ENCODE measurements around the gene TPD52L1. TPM values are rescaled to one million over a fixed set of nuclear protein-coding genes. Genes with fewer than 3 reads are reported as not detected.
A peak's percentile ranks its signal among the peaks of the same experiment; 100 is the strongest.

The TPD52L1 gene
- total RNA-seq, 1 experiment from 2014 or later: 50.6 TPM

DNA sequence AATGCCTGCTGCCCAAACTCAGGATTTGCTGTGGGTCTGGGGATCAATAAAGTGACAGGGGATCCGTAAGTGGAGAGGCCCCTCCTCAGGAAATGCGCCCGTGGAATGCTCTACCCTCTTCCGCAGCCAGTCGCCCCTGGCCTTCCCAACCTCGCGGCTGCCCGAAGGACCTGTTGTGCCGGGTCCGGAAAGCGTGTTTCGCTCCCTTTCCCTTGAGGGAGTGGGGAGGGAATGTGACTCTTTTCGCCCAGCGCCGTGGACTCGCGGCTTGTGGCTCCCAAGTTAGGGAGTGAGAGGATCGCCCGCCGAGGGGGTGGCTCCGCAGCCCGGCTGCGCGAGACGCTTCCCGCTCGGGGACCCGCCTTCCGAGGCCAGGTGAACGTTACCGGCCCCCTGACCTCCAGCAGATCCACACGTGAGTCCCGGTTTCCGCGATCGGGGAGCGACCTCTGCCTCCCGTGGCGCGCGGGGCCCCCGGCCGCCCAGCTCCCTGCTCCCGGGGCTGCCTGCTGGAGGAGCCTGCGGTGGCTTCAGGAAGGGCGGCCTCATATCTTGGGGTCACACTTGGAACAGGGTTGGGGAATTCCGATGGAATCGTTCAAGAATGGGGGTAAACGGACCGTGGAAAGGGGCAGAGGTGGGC, 666 bp downstream of the TPD52L1 start:
- no TSS peak for BruUV-seq (replicated peaks)
- TF ChIP-seq, protein P1, sequence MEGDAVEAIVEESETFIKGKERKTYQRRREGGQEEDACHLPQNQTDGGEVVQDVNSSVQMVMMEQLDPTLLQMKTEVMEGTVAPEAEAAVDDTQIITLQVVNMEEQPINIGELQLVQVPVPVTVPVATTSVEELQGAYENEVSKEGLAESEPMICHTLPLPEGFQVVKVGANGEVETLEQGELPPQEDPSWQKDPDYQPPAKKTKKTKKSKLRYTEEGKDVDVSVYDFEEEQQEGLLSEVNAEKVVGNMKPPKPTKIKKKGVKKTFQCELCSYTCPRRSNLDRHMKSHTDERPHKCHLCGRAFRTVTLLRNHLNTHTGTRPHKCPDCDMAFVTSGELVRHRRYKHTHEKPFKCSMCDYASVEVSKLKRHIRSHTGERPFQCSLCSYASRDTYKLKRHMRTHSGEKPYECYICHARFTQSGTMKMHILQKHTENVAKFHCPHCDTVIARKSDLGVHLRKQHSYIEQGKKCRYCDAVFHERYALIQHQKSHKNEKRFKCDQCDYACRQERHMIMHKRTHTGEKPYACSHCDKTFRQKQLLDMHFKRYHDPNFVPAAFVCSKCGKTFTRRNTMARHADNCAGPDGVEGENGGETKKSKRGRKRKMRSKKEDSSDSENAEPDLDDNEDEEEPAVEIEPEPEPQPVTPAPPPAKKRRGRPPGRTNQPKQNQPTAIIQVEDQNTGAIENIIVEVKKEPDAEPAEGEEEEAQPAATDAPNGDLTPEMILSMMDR (IDR thresholded peaks at IDR 0.05; ENCODE audit: unreplicated experiment): peak; percentile 21
- Mint-ChIP-seq H3K4me1 (ENCODE audit: low read depth, unreplicated experiment) (no peaks in the 10 kb centered on the region), H3K36me3 (ENCODE audit: insufficient read depth, unreplicated experiment) (peaks cover 18% of the 10 kb centered on the region), H3K27ac (ENCODE audit: unreplicated experiment) (peak overlapping the region; percentile 36), H3K4me3 (ENCODE audit: low read depth, unreplicated experiment) (peak overlapping the region; percentile 77), H3K9me3 (ENCODE audit: low read depth, unreplicated experiment) (no peaks in the 10 kb centered on the region), H3K27me3 (ENCODE audit: unreplicated experiment) (no peaks in the 10 kb centered on the region)
- peak; percentile 4 for DNase-seq
- CTCF ChIA-PET: interaction anchor here (1.1 to 1.9 kb wide), 4 partner anchors 28 to 147 kb away, joined by 3 to 7 read pairs (median 4); partner anchors contain the start of gene HDDC2
- intact Hi-C loops (cut with micrococcal nuclease; ENCODE audit: unreplicated experiment): loop anchor here (5.0 kb wide), 1 partner anchor 158 kb away; no protein-coding TSS in a partner anchor

DNA sequence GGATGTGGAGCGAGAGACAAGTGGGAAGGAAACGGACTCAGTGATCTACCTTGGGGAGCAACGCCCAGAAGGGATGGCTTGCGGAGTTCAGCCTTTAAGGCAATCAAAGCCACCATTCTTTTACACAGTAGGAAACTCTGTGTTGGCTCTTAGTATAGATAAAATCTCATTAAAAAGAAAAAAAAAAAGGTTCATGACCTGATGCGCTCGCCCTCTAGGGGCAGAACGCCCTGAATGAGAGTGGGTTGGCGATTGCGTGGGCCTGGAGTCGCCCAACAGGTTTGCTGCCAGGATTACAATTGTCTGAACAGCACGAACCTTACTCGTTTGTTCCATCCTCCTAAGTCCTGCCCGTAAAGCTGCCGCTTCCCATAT, 1.2 kb downstream of the TPD52L1 start:
- Mint-ChIP-seq H3K27me3 (ENCODE audit: unreplicated experiment) (no peaks in the 10 kb centered on the region), H3K9me3 (ENCODE audit: low read depth, unreplicated experiment) (no peaks in the 10 kb centered on the region), H3K36me3 (ENCODE audit: insufficient read depth, unreplicated experiment) (peaks cover 18% of the 10 kb centered on the region), H3K4me3 (ENCODE audit: low read depth, unreplicated experiment) (peak overlapping the region; percentile 77), H3K27ac (ENCODE audit: unreplicated experiment) (peak overlapping the region; percentile 36), H3K4me1 (ENCODE audit: low read depth, unreplicated experiment) (no peaks in the 10 kb centered on the region)
- BruUV-seq (replicated peaks): TSS peak; percentile 34
- peak; percentile 56 for DNase-seq
- intact Hi-C loops (cut with micrococcal nuclease; ENCODE audit: unreplicated experiment): loop anchor here (5.0 kb wide), 2 partner anchors 38 to 158 kb away; no protein-coding TSS in a partner anchor
- TF ChIP-seq, protein P1 (IDR thresholded peaks at IDR 0.05; ENCODE audit: unreplicated experiment): peak; percentile 27
- CTCF ChIA-PET: interaction anchor here (0.7 to 1.9 kb wide), 4 partner anchors 28 to 251 kb away, joined by 3 to 7 read pairs (median 5); partner anchors contain the start of gene HDDC2

DNA sequence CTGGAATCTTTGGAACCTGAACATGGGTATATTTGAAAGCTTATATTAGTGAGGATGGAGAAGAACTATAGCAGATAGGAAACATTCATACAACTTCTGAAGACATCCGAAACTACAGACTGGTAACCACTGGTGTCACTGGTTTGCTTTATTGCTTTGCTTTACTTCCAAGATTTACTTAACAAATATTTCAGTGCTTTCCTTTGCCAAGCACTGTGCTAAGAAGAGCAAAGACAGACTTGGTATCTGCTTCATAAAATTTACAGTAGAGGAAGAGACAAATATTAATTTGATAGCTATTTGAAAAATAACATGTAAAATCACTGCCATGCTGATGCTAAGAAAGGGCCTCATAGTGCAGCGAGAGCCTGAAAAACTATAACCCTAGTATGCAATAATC, 1.8 kb downstream of the TPD52L1 start:
- BruUV-seq (replicated peaks): no TSS peak
- no peaks in the 10 kb centered on the region for H3K9me3 Mint-ChIP-seq (ENCODE audit: low read depth, unreplicated experiment)
- peaks cover 18% of the 10 kb centered on the region for H3K36me3 Mint-ChIP-seq (ENCODE audit: insufficient read depth, unreplicated experiment)
- no peak for DNase-seq
- peak overlapping the region; percentile 36 for H3K27ac Mint-ChIP-seq (ENCODE audit: unreplicated experiment)
- H3K4me1 Mint-ChIP-seq (ENCODE audit: low read depth, unreplicated experiment): no peaks in the 10 kb centered on the region
- intact Hi-C loops (cut with micrococcal nuclease; ENCODE audit: unreplicated experiment): loop anchor here (5.0 kb wide), 1 partner anchor 37 kb away; no protein-coding TSS in a partner anchor
- H3K4me3 Mint-ChIP-seq (ENCODE audit: low read depth, unreplicated experiment): peak overlapping the region; percentile 77
- TF ChIP-seq, protein P1 (IDR thresholded peaks at IDR 0.05; ENCODE audit: unreplicated experiment): no peak
- CTCF ChIA-PET: interaction anchor here (0.7 to 0.9 kb wide), 2 partner anchors 27 to 252 kb away, joined by 3 to 5 read pairs; no protein-coding TSS in a partner anchor
- no peaks in the 10 kb centered on the region for H3K27me3 Mint-ChIP-seq (ENCODE audit: unreplicated experiment)

DNA sequence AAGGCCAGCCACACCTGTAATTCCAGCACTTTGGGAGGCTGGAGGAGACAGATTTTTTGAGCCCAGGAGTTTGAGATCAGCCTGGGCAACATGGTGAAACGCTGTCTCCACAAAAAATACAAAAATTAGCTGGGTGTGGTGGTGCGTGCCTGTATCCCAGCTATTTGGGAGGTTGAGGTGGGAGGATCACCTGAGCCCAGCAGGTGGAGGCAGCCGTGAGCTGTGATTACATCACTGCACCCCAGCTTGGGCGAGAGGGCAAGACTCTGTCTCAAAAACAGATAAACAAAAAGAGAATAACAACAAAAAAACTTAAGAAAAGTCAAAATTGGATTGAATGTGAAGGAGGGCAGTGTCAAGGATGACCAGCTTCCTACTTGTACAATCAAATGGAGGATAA, 2.9 kb downstream of the TPD52L1 start:
- Mint-ChIP-seq H3K36me3 (ENCODE audit: insufficient read depth, unreplicated experiment) (peaks cover 18% of the 10 kb centered on the region), H3K4me1 (ENCODE audit: low read depth, unreplicated experiment) (no peaks in the 10 kb centered on the region), H3K4me3 (ENCODE audit: low read depth, unreplicated experiment) (no peak overlapping the region), H3K27ac (ENCODE audit: unreplicated experiment) (no peak overlapping the region), H3K9me3 (ENCODE audit: low read depth, unreplicated experiment) (no peaks in the 10 kb centered on the region), H3K27me3 (ENCODE audit: unreplicated experiment) (no peaks in the 10 kb centered on the region)
- no TSS peak for BruUV-seq (replicated peaks)
- CTCF ChIA-PET: interaction anchor here (0.7 kb wide), 1 partner anchor 11 kb away, joined by 6 read pairs; no protein-coding TSS in a partner anchor
- DNase-seq: no peak
- TF ChIP-seq, protein P1 (IDR thresholded peaks at IDR 0.05; ENCODE audit: unreplicated experiment): no peak
- intact Hi-C loops (cut with micrococcal nuclease; ENCODE audit: unreplicated experiment): loop anchor here (5.0 kb wide), 1 partner anchor 36 kb away; no protein-coding TSS in a partner anchor
